Activated T-helper 1 cell treated with anti-CD3 and anti-CD28 coated beads, Interleukin-2, amount 50 U/mL, for 16 hours (primary cell): ENCODE measurements around the gene OTC.
A peak's percentile ranks its signal among the peaks of the same experiment; 100 is the strongest.

Source experiments
- DNase-seq, 2 donors: peaks; one replicate each; pipeline ENCODE4 v3.0.0-alpha.2; 2020; ENCODE audit warnings: low read depth in 1 of 2, low spot score in 1 of 2

OTC gene

GRCh38 chrX:38352362-38352761 lies at the start of gene OTC:
OTC (plus strand) TSS chrX:38352604; CDS start chrX:38352697, 93 bp downstream.
- no peak for DNase-seq

- no peak for DNase-seq
These were observed 48.4 kb upstream of the OTC start for GRCh38 chrX:38304010-38304409.

DNA sequence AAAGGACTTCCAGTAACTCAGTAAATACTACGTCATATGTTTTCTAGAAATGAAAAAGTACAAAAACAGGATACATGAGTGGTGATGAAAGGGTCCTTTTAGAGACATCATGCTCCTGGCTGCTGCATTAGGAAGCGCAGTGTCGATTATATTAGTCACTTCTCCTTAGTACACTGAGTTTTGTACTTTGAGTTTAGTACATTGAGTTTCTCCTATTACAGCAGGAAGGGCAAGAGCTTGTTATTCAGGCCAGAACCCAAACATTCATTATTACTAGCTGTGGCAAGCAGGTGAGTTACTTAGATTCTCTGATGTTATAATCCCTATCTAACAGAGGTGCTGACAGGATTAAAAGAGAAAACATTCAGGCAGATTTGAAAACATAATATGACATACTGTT lies 46.4 kb upstream of the OTC start:
- DNase-seq, result no peak

GRCh38 chrX:38311743-38312142 lies 40.7 kb upstream of the OTC start:
- no peak for DNase-seq

- DNase-seq, result no peak
These were observed 40.0 kb upstream of the OTC start for GRCh38 chrX:38312436-38312835.

DNA sequence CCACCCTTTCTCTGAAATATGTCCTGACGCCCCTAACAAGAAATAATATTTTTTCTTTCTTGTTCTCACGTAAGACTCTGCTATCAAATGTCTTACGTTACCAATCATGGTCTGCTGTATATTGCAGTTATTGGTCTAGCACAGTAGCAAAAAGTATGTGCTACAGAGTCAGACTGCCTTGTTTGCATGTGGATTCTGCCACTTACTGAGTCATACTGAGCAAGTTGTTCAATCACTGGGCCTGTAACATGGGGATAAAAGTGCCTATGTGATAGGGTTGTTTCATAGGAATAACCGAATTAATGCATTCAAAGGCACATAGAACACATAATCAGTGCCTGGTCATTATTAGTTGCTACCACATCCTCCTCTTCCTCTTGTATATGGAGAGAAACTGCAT lies 39.2 kb upstream of the OTC start:
- DNase-seq, result no peak

DNA sequence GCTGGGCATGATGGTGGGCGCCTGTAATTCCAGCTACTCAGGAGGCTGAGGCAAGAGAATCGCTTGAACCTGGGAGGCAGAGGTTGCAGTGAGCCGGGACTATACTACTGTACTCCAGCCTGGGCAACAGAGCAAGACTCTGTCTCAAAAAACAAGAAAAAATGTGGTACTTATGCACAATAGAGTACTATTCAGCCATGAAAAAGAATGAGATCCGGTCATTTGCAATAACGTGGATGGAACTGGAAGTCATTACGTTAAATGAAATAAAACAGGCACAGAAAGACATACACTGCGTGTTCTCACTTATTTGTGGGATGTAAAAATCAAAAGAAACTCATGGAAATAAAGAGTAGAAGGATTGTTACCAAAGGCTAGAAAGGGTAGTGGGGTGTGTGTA lies 37.2 kb upstream of the OTC start:
- DNase-seq, result no peak

GRCh38 chrX:38318196-38318595 lies 34.2 kb upstream of the OTC start:
- no peak for DNase-seq

DNA sequence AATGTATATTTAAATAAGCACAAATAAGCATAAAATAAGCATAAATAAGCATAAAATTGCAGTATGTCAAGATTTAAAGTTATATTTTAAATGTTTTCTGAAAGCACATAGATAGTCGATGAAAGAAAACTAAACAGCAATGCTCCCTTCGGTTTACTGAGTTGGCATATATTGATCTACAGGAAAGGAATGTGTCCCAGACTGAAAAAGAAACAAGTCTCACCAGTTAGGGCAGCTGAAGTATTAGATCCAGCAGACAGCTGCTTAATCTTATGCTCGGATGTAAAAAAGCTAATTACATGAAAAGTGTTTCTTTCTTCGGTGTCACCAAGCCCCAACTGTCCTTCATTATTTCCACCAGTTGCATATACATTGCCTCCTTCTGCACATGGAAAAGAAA lies 33.8 kb upstream of the OTC start:
- DNase-seq, result no peak

GRCh38 chrX:38320819-38321218 lies 31.6 kb upstream of the OTC start:
- DNase-seq, result no peak

GRCh38 chrX:38326086-38326485 lies 26.3 kb upstream of the OTC start:
- DNase-seq, result no peak

DNA sequence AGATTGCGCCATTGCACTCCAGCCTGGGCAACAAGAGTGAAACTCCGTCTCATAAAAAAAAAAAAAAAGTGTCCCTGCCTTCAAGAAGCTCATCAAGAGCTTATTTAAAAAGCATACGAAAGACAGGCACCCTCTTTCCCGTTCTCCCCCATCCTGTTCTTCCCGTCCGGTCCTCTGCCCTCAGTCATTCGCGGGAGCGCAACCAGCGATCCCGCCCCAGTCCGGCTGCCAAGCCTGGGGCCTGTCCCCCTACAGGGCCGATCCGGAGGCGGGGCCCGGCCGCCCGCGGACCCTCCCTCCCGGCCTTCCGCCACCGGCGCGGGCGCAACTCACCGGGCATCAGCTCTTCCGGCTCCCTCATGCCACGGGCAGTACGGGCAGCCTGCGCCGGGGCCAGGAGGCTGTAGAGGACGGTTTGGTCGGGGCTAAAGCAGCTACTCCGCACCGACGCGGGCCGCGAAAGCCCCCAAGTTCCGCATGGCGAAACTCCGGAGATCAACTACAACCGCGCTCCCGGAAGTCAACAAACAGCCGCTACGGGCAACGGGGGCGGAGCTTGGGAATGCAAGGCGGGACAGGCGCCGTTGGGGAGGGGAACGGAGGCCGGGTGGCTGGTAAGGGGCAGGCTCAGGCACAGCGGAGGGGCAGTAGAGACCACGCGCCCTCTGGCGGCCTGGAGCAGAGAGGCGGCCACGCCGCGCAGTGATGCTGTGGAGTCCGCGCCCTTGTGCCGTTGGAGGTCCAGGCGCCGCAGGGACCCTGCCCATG lies 25.2 kb upstream of the OTC start, which contains the start of gene RPGR:
RPGR (minus strand) TSS at position 503 of the 768 bp plus-strand sequence; CDS start at position 361, 142 bp downstream.
- DNase-seq, result peak; percentile 78 to 82

DNA sequence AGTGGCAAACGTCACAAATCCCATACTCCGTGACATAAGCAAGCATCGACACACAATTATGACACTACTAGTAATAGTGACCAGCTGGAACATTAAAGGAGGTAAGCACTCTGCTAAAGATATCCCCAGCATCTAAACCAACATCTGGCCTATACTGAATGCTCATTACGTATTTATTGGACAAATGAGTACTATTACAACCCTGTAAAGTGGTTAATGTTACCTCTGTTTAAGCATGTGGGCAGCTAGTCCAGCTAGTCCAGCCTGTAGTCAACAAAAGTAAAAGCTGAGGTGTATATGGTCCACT lies 24.7 kb upstream of the OTC start:
- DNase-seq, result no peak

DNA sequence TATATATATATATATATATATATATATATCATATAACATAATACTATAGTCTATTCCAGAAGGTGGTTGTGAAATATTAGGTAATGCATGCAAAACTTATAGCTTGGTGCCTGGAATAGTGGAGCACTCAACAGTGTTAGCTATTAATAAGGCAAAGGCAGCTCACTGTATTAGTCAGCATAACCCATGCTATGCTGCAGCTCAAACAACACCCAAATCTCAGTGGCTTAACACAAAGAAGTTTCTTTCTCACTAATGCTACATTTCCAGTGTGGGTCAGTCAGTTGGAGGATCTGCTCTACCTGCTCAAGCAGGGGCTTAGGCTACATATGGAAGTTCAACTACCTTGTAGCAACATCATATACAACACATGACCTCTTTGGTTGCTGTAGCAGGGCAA lies 19.9 kb upstream of the OTC start:
- no peak for DNase-seq

DNA sequence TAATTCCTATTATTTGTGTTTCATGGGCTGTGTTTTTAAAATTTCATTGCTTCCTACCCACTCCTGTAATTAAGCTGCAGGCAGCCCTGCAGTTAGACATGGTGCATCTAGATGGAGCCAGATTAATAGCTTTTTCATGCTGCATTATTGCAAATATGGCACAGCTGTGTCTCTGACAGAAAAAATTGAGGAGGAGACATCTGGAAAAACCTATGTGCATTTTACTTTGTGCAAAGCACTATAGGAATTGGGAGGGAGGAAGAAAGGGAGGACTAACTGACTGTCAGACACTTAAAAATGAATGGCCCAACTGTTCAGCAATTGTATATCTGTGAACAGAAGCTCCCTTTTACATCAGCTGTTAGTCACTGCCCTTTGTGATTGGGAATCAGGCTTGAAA lies 17.0 kb upstream of the OTC start:
- no peak for DNase-seq

DNA sequence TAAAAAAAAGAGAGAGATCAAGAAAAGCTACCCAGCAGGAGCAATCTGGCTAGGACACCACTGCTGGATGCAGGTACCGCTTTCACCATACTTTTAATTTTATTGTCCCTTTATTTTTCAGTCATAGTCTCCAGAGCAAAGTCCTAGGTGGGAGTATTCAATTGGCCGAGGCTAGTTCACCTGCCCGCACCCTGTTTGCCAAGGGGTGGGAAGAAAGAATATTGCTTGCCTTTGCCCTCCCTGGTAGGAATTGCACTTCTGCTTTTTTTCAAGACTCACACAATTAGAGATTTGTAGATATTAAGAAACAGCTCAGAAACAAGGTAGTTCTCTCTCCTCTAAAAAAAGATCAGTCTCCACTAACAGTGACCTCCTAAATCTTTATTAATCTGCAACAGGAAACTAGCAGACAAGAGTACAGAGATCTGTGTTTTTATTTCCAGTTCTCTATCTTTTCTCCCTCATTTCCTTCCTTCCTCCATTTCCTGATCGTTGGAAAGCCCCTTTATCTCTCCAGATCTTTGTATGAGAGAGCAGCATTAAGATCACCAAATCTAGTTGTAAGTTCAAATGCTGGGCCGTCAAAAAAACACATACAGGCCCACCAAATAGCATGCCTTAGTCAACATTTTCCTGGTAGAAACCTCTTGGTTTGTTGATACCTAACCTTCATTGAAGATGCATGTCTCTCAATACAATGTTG lies 15.7 kb upstream of the OTC start:
- DNase-seq, result no peak

DNA sequence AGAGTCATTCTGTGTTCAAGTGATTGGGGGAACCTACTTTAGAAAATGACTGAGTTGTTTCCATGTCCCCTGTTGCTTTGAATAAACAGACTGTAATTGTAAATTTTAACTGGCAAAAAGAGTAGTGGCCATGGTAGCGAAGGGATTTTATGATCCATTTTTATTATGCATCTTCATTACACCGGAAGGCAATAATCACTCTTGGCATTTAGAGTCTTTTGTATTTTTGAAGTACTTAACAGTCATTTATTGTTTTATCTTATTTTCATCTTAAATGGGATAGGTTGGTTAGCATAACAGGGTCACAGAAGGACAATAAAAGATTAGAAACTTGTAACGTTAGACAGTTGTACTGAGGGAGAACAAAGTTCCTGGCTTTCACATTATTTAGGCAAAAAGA lies 11.0 kb upstream of the OTC start:
- DNase-seq, result no peak

DNA sequence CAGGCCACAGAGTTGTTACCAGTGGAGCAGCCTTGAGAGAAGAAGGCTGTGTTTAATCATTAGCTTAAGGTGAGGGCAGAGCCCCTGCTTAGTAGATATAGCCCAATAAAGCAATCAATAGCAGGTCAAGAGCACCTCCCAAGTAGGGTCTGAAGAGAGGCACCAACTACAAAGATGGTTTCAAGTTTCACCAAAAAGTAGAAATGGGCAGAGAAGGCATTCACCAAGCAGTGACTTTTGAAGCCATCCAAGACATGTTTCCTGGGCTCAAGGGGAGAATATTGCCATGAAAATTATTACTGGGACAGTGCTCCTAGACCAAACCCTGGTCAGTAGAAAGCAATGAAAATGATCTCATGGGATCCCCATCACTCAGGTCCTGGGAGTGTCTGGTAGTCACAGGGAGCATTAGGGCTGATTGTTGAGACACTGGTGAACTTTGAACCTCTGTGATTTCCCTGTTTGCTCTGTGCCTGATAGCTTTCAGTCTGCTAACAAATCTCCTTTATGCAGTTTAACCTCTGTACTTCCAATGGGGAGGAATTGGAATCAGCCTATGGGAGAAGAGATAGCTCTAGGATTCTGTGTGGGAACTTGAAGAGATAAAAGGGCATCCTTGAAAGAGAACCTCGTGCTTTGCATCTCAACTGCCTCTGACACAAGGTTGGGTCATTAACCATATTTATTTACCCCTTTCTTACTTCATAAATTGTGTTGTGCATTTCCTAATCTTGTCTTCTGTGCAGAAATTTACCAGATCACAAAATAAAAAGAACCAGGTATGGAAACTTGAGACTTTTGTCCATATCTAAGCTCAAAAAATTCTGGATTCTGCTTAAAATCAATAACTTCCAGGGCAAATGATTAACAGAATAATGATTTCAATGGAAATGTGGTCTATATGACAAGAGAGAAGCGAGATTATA lies 9.3 kb upstream of the OTC start:
- no peak for DNase-seq

- DNase-seq, result no peak
These were observed 6.3 kb upstream of the OTC start for GRCh38 chrX:38346150-38346549.

DNA sequence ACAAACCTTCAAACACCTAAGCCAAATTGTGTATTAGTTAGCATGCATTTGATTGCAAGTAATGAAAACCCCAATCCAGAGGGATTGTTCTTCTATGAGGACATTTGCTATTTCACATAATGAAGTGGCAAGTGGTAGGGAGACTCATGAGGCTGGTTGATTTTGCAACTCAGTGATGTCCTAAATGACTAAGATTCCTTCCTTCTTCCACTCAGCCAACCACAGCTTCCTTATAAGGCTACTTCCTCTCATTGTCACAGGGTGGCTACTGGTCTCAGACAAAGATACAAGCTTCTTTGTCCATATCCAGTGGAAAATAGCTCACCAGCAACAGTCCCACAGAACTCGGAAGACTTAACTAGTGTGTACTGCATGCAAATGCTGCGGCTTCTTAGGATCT lies 5.3 kb upstream of the OTC start:
- DNase-seq, result no peak

DNA sequence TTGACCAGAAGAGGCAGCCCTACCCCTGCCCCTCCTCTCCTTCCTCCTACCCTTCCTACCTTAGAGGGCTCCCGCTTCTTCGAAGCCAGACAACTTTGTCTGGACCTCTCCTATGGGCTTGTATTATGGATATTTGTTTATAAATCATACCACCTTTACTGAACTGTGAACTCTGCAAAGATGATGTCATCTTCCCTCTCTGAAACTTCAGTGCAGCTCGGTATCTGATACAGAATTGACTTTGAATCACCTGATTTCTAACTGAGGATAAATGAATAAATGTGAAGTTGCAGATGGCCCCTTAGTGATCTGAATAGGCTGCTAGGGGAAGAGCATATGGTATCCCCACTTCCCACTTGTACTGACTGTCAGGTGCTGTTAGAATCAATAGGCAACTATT lies 1.1 kb upstream of the OTC start:
- no peak for DNase-seq

DNA sequence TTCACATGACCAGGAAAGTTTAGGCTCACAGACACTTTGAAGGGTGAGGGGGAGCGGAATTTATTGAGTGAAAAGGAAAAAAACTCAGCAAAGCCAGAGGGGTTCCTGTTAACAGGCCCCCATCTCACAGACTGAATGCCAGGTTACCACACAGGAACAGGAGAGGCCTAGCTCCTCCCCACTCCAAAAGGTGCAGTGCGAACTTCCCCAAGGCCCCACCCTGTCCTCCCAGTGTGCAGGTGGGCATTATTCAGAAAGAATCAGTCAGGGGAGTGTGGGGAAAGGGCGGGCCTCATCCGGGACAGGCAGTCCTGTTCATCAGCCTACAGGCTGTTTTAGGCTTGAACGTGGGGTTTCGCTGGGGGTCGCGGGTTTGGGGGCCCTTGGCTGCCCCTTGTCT lies 4.0 kb downstream of the OTC start:
- no peak for DNase-seq
